ENCODE measurements around the gene AFAP1.

DNA sequence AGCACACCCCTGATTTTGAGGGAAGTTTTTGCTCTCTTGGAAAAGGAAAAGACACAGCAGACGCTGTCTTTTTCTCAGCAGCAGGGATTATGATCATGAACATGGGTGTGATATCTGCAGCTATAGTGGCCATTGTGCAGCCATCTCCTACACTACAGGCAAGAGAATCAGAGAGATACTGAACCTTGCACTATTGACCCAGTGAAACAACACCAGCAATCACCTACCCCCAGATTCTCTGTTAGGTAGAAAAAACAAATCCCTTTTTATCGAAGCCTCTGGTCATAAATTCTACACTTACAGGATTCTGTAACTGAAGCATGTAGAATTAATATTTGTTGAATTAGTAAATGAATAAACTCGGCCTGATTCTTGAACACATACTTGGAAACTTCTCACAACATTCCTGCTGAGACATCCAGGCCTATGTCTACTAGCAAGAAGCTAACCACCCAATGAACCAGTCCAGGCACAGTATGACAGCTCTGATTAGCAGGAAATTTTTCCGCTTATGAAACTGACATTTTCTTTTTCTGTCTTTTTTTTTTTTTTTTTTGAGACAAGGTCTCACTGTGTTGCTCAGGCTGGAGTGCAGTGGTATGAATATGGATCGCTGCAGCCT lies 5.0 kb upstream of the AFAP1 start:
- no peak for TF ChIP-seq EZH2 (IDR thresholded peaks at IDR 0.05)
- TF ChIP-seq, protein P1, sequence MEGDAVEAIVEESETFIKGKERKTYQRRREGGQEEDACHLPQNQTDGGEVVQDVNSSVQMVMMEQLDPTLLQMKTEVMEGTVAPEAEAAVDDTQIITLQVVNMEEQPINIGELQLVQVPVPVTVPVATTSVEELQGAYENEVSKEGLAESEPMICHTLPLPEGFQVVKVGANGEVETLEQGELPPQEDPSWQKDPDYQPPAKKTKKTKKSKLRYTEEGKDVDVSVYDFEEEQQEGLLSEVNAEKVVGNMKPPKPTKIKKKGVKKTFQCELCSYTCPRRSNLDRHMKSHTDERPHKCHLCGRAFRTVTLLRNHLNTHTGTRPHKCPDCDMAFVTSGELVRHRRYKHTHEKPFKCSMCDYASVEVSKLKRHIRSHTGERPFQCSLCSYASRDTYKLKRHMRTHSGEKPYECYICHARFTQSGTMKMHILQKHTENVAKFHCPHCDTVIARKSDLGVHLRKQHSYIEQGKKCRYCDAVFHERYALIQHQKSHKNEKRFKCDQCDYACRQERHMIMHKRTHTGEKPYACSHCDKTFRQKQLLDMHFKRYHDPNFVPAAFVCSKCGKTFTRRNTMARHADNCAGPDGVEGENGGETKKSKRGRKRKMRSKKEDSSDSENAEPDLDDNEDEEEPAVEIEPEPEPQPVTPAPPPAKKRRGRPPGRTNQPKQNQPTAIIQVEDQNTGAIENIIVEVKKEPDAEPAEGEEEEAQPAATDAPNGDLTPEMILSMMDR (IDR thresholded peaks at IDR 0.05): no peak

Measured in neural progenitor cell (in vitro differentiated cells).